GM19035 (cell line): ENCODE measurements around the gene CDH10.

Experiments
- ATAC-seq: cut with Tn5 transposase; IDR thresholded peaks from one replicate; pipeline ENCODE4 v1.9.1; 2021; ENCODE audit not compliant: unreplicated experiment

The CDH10 gene

GRCh38 chr5:24487368-24488229 is 157.2 kb downstream of the CDH10 start:
- ATAC-seq: no peak

- ATAC-seq: no peak
These were observed 163.8 kb downstream of the CDH10 start for GRCh38 chr5:24480952-24481351.

GRCh38 chr5:24477958-24478357 is 166.8 kb downstream of the CDH10 start:
- no peak for ATAC-seq

GRCh38 chr5:24475101-24475500 is 169.7 kb downstream of the CDH10 start:
- no peak for ATAC-seq

- ATAC-seq: no peak
These were observed 170.1 kb downstream of the CDH10 start for GRCh38 chr5:24474685-24475084.

- ATAC-seq: no peak
These were observed 172.3 kb downstream of the CDH10 start for GRCh38 chr5:24472518-24472917.

GRCh38 chr5:24444414-24444813 is 200.4 kb downstream of the CDH10 start:
- ATAC-seq: no peak

- no peak for ATAC-seq
These were observed 205.3 kb downstream of the CDH10 start for GRCh38 chr5:24439465-24439864.
